ENCODE measurements around the gene GGTA1. TPM values are rescaled to one million over a fixed set of nuclear protein-coding genes. Genes with fewer than 3 reads are reported as not detected.

The GGTA1 gene
- total RNA-seq, 1 experiment from 2014 or later: not detected

DNA sequence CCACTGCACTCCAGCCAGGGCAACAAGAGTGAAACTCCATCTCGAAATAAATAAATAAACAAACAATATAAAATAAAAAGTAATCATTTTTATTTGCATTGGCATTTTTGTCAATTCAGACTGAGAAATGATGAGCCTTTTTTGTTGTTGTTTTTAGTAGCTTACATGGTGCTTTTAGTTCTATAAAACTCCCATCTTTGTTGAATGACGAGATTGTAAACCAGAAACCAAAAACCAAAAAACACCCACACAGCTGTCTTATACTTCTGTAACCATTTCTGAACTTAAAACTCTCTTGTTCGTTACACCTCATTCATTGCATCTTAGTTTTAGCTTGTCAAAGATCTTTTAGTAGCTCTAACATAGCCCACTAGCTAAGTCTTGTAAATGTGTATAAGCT is 44.7 kb downstream of the GGTA1 start:
- H3K14ac ChIP-seq (ENCODE audit: insufficient read depth, low read length): no peak overlapping the region
- H2BK12ac ChIP-seq (ENCODE audit: insufficient read length, low read depth, low read length): no peak overlapping the region
- no peak overlapping the region for H2BK120ac ChIP-seq (ENCODE audit: low read depth, low read length, poor library complexity, severe bottlenecking)
- TF ChIP-seq, protein P1, sequence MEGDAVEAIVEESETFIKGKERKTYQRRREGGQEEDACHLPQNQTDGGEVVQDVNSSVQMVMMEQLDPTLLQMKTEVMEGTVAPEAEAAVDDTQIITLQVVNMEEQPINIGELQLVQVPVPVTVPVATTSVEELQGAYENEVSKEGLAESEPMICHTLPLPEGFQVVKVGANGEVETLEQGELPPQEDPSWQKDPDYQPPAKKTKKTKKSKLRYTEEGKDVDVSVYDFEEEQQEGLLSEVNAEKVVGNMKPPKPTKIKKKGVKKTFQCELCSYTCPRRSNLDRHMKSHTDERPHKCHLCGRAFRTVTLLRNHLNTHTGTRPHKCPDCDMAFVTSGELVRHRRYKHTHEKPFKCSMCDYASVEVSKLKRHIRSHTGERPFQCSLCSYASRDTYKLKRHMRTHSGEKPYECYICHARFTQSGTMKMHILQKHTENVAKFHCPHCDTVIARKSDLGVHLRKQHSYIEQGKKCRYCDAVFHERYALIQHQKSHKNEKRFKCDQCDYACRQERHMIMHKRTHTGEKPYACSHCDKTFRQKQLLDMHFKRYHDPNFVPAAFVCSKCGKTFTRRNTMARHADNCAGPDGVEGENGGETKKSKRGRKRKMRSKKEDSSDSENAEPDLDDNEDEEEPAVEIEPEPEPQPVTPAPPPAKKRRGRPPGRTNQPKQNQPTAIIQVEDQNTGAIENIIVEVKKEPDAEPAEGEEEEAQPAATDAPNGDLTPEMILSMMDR (conservative IDR thresholded peaks at IDR 0.05): no peak
- no peaks in the 10 kb centered on the region for H3K27me3 ChIP-seq (ENCODE audit: insufficient read depth, low read length)
- H3K4me3 Mint-ChIP-seq: no peak overlapping the region
- no peaks in the 10 kb centered on the region for H3K9me3 Mint-ChIP-seq
- H3K27me3 Mint-ChIP-seq (ENCODE audit: low read depth): peaks cover 18% of the 10 kb centered on the region
- H2AFZ ChIP-seq (ENCODE audit: low read length): no peak overlapping the region
- no peaks in the 10 kb centered on the region for H3K23me2 ChIP-seq (ENCODE audit: insufficient read length, low read depth, low read length, poor library complexity, severe bottlenecking)
- no peak overlapping the region for H2AK5ac ChIP-seq (ENCODE audit: insufficient read length, low read length)
- H3K9me3 ChIP-seq (ENCODE audit: control insufficient read depth, low read depth, low read length): no peaks in the 10 kb centered on the region
- no peak overlapping the region for H3K4ac ChIP-seq (ENCODE audit: low read depth, low read length)
- no peak overlapping the region for H4K5ac ChIP-seq (ENCODE audit: insufficient read length, low read depth, low read length)
- H4K91ac ChIP-seq (ENCODE audit: insufficient read length, low read depth, low read length): no peak overlapping the region
- no peak overlapping the region for H3K56ac ChIP-seq (ENCODE audit: insufficient read length, low read depth, low read length)
- H3K79me1 ChIP-seq (ENCODE audit: insufficient read depth, low read depth, low read length, poor library complexity, severe bottlenecking): no peaks in the 10 kb centered on the region
- no peak overlapping the region for H3K18ac ChIP-seq (ENCODE audit: insufficient read length, low read depth, low read length)
- no peak overlapping the region for H4K8ac ChIP-seq (replicated peaks; ENCODE audit: insufficient read length, low read depth, low read length)
- H2BK15ac ChIP-seq (ENCODE audit: low read depth, low read length): no peak overlapping the region
- no peaks in the 10 kb centered on the region for H4K20me1 ChIP-seq (ENCODE audit: control insufficient read depth, insufficient read depth, insufficient read length)
- peaks cover 13 to 15% of the 10 kb centered on the region in 2 experiments for H3K4me1 Mint-ChIP-seq
- no peak overlapping the region for H2BK20ac ChIP-seq (ENCODE audit: low read depth, low read length, poor library complexity, severe bottlenecking)
- no CpG with 5 or more reads among the region's 3 CpGs for WGBS (ENCODE audit: extremely low coverage, insufficient read length, low lambda C conversion rate)
- H3K4me2 ChIP-seq (ENCODE audit: insufficient read depth, insufficient read length, low read length): no peak overlapping the region
- H3K9ac ChIP-seq (ENCODE audit: extremely low read depth, insufficient read length, low read length): no peak overlapping the region
- no peak overlapping the region for H3K27ac Mint-ChIP-seq
- no peak overlapping the region for H3K27ac ChIP-seq (ENCODE audit: insufficient read length, low read depth, low read length)
- DNase-seq: no peak
- no peaks in the 10 kb centered on the region for H3K36me3 Mint-ChIP-seq (ENCODE audit: insufficient read depth in 1 of 3, low read depth in 3 of 3)
- H2BK5ac ChIP-seq (ENCODE audit: insufficient read length, low read length): no peak overlapping the region
- H3K79me2 ChIP-seq (ENCODE audit: insufficient read depth, low read length): no peaks in the 10 kb centered on the region
- H3K23ac ChIP-seq (ENCODE audit: insufficient read length, low read depth, low read length): no peak overlapping the region
- H3K4me1 ChIP-seq (ENCODE audit: insufficient read depth, low read length): no peaks in the 10 kb centered on the region
- no peak overlapping the region for H3T11ph ChIP-seq (ENCODE audit: low read length)

Data from H9 (cell line).